NB4 (cell line): Measurements from ENCODE around the gene ANGPTL8.

ENCODE experiments used
- DNase-seq: peaks from one replicate; pipeline ENCODE4 v3.0.0; 2010; ENCODE audit warnings: low read depth
- H3K4me3 ChIP-seq: one replicate; pipeline ENCODE4 v1.5.1; 2011; ENCODE audit warnings: mild to moderate bottlenecking, low read depth, low read length, moderate library complexity
- MYC ChIP-seq: IDR thresholded peaks from 2 replicates; pipeline ENCODE4 v1.6.1; 2011; ENCODE audit warnings: low read depth, low read length
- POLR2A ChIP-seq: IDR thresholded peaks from 2 replicates; pipeline ENCODE4 v1.6.1; 2011; ENCODE audit warnings: mild to moderate bottlenecking; ENCODE audit not compliant: insufficient read length; ENCODE audit errors: extremely low read depth
- TF ChIP-seq, protein P1 (sequence below): IDR thresholded peaks from 2 replicates; pipeline ENCODE4 v1.6.1; 2011; ENCODE audit warnings: low read depth, low read length
- TF ChIP-seq, protein P2 (sequence below): IDR thresholded peaks from one replicate; pipeline ENCODE4 v1.5.1; 2012; ENCODE audit warnings: low read depth, low read length

Gene ANGPTL8

DNA sequence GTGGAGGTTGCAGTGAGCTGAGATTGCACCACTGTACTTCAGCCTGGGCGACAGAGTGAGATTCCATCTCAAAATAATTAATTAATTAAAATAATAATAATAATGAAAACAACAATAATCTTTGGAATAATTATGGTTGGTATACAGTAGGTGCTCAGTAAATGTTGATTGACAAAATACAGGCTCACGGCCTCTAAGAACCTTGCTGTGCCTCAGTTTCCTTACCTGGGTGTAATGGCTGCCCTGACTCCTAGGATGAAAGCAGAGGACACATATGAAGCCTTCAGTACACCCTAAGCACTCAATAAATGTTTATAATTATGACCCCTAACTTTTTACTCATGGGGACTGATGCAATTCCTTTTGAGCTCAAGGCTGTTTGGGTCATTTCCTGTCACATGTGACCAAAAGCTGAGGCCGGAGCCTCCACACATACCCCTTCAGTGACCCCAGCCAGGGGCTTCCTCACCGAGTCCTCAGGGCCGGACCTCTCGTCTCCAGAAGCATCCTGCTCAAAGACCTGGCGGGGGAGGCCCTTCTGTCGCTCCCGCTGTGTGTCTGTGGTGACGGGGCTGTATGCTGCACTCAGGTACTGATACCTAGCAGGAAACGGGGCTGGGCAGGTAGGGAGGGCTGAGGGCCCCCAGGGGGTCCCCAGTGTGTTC is 12.4 kb downstream of the ANGPTL8 start:
- no peak overlapping the region for H3K4me3 ChIP-seq
- TF ChIP-seq POLR2A, result no peak
- TF ChIP-seq MYC, result no peak
- TF ChIP-seq, protein P1, sequence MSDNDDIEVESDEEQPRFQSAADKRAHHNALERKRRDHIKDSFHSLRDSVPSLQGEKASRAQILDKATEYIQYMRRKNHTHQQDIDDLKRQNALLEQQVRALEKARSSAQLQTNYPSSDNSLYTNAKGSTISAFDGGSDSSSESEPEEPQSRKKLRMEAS, result no peak
- TF ChIP-seq, protein P2, sequence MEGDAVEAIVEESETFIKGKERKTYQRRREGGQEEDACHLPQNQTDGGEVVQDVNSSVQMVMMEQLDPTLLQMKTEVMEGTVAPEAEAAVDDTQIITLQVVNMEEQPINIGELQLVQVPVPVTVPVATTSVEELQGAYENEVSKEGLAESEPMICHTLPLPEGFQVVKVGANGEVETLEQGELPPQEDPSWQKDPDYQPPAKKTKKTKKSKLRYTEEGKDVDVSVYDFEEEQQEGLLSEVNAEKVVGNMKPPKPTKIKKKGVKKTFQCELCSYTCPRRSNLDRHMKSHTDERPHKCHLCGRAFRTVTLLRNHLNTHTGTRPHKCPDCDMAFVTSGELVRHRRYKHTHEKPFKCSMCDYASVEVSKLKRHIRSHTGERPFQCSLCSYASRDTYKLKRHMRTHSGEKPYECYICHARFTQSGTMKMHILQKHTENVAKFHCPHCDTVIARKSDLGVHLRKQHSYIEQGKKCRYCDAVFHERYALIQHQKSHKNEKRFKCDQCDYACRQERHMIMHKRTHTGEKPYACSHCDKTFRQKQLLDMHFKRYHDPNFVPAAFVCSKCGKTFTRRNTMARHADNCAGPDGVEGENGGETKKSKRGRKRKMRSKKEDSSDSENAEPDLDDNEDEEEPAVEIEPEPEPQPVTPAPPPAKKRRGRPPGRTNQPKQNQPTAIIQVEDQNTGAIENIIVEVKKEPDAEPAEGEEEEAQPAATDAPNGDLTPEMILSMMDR, result no peak
- peak; percentile 25 for DNase-seq

DNA sequence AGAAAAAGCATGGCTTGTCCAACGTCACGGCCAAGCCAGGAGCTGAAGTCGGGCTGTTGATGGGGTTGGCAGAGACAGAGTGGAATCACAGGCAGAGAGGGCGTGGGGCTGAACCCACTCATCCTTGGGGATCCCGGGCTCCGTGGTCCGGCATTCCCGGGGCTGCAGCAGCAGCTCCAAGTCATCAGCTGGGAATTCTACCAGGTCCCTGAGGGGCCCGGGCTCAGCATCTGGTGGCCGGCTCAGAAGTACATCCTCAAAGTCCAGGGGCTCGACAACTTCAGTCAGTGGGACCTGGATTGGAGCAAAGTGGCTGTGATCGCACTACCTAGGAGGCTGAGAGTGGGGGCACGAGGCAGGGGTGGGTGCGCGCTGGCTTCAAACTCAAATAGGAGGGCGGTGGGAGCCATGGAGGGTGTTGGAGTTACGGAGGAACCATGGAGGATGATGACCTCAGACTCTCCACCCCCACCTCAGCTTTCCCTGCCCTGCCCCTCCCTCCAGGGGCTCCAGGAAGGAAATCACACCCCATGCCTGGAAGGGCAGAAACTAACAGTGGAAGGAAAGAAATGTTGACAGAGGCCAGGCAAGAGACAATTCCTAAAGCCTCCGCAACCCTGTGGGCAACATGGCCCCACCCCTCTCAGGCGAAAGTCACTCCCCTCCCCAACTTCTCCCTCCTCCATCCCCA is 13.4 kb downstream of the ANGPTL8 start:
- TF ChIP-seq, protein P2, result no peak
- TF ChIP-seq MYC, result no peak
- TF ChIP-seq, protein P1, result no peak
- no peak for TF ChIP-seq POLR2A
- no peak for DNase-seq
- H3K4me3 ChIP-seq, result no peak overlapping the region

DNA sequence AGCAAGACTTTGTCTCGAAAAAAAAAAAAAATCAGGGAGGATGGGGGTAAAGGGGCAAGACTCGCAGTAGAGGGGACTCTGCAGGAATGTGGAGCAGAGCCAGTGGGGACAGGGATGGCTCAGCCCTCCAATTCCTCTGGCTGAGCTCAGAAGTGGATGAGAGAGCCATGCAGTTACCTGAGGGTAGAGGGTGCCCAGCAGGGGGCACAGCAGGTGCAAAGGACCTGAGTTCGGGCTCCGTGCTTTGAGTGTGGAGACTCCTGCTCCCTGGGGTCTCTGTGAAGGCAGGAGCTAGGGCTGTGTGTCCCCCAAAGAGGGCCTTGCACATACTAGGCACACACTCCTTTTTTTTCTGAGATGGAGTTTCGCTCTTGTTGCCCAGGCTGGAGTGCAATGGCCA is 15.2 kb downstream of the ANGPTL8 start:
- H3K4me3 ChIP-seq, result no peak overlapping the region
- TF ChIP-seq, protein P2, result peak; percentile 27
- TF ChIP-seq, protein P1, result no peak
- no peak for DNase-seq

DNA sequence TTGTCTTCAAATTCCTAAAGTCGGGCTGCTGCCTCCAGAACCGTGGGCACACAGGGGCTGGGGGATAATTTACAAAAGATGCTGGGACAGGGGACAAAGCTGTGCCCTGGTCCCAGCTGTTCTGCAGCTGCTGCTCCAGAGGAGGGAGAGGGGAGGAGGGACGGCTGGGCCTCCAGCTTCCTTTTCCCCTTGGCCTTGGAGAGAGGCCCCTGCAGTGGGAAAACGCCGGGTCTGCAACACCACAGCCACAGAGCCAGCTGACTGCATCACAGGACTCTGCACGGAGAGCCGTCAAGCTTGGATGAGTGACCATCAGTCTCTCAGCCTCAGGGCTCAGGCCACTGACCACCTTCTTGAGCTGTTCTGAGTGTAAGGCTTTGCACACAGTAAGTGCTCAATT is 16.8 kb downstream of the ANGPTL8 start:
- DNase-seq, result no peak
- TF ChIP-seq, protein P2, result no peak
- TF ChIP-seq MYC (no peak), POLR2A (no peak)
- TF ChIP-seq, protein P1, result no peak
- no peak overlapping the region for H3K4me3 ChIP-seq

DNA sequence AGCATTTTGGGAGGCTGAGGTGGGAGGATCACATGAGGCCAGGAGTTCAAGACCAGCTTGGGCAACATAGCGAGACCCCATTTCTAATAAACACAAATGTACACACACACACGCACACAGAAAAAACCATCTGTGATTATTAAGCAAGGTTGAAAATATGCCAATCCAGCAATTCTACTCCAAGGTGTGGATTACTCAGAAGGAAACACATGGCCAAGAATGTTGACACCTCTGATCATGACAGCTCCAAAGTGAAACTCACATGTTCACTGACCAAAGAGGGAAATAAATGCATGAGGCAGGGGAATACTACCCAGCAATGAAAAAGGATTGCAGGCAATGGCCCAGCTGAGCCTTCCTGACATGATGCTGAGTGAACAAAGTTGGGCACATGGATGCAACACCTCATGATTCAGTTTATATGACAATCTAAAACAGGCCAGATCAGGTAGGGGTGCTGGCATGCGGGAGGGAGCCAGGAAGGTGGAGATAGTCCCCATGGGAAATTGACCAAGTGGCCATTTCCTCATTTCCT is 18.5 kb downstream of the ANGPTL8 start:
- peak; percentile 34 for DNase-seq
- TF ChIP-seq, protein P2, result no peak
- TF ChIP-seq, protein P1, result peak; percentile 24; the same call in 1 of the 2 replicates
- no peak for TF ChIP-seq MYC
- TF ChIP-seq POLR2A, result no peak
- no peak overlapping the region for H3K4me3 ChIP-seq
